Activated CD8-positive, alpha-beta memory T cell treated with anti-CD3 and anti-CD28 coated beads for 48 hours (primary cell): Measurements from ENCODE around the gene ZNF441.
"Not testable (repeated sequence)": the region's sequence is repeated elsewhere in the genome, so short reads cannot be mapped to it uniquely, and the experiment has no call there.

ENCODE experiments used
- DNase-seq, 3 experiments: peaks; one replicate each; pipeline ENCODE4 v3.0.0-alpha.2; 2020; ENCODE audit warnings: low read depth in 2 of 3, low spot score in 2 of 3

The ZNF441 gene

GRCh38 chr19:11766597-11767591 lies at the start of gene ZNF441:
TSS of gene ZNF441 (plus strand) at chr19:11767000. CDS start at chr19:11767194, 194 bp downstream.
- peak; percentile 80 to 92 (median 92) for DNase-seq

- no peak for DNase-seq
These were observed 45.1 kb upstream of the ZNF441 start for GRCh38 chr19:11721681-11722080.

- DNase-seq = no peak
These were observed 44.4 kb upstream of the ZNF441 start for GRCh38 chr19:11722414-11722813.

GRCh38 chr19:11729586-11729985 lies 37.2 kb upstream of the ZNF441 start:
- no peak for DNase-seq

GRCh38 chr19:11735375-11735774 lies 31.4 kb upstream of the ZNF441 start:
- DNase-seq = no peak

GRCh38 chr19:11736696-11737095 lies 30.1 kb upstream of the ZNF441 start:
- DNase-seq = no peak

- DNase-seq = peak; percentile 10 to 18 (median 16)
These were observed 28.6 kb upstream of the ZNF441 start for GRCh38 chr19:11737964-11738745.

GRCh38 chr19:11738746-11739620 lies 27.8 kb upstream of the ZNF441 start, which contains the start of gene ZNF823:
TSS of gene ZNF823 (minus strand) at chr19:11738946. CDS start at chr19:11738819, 127 bp downstream.
- DNase-seq = peak; percentile 90 to 95 (median 92)

GRCh38 chr19:11745869-11746268 lies 20.9 kb upstream of the ZNF441 start:
- no peak for DNase-seq

GRCh38 chr19:11747277-11747676 lies 19.5 kb upstream of the ZNF441 start:
- no peak for DNase-seq

- no peak for DNase-seq
These were observed 17.0 kb upstream of the ZNF441 start for GRCh38 chr19:11749751-11750150.

- DNase-seq = no peak
These were observed 14.5 kb upstream of the ZNF441 start for GRCh38 chr19:11752244-11752736.

- no peak for DNase-seq
These were observed 12.1 kb upstream of the ZNF441 start for GRCh38 chr19:11754663-11755062.

- no peak for DNase-seq
These were observed 9.8 kb upstream of the ZNF441 start for GRCh38 chr19:11756965-11757364.

- DNase-seq = no peak
These were observed 7.0 kb upstream of the ZNF441 start for GRCh38 chr19:11759805-11760204.

GRCh38 chr19:11763117-11763516 lies 3.7 kb upstream of the ZNF441 start:
- DNase-seq = no peak

- no peak for DNase-seq
These were observed 3.2 kb upstream of the ZNF441 start for GRCh38 chr19:11763611-11764010.

- peak in 1 of 3 experiments; percentile 4 for DNase-seq
These were observed 883 bp downstream of the ZNF441 start for GRCh38 chr19:11767633-11768133.

GRCh38 chr19:11769995-11770394 lies 3.2 kb downstream of the ZNF441 start:
- DNase-seq = no peak

GRCh38 chr19:11771520-11771919 lies 4.7 kb downstream of the ZNF441 start:
- DNase-seq = not testable (repeated sequence)
